Choroid plexus epithelial cell (primary cell): ENCODE results near the gene CSN2.
A peak's percentile ranks its signal among the peaks of the same experiment; 100 is the strongest.
"Not testable (repeated sequence)": the region's sequence is repeated elsewhere in the genome, so short reads cannot be mapped to it uniquely, and the experiment has no call there.

ENCODE experiments used
- DNase-seq: peaks from one replicate; pipeline ENCODE4 v3.0.0-alpha.2; 2010; ENCODE audit warnings: low read depth
- H3K4me3 ChIP-seq: 2 replicates; pipeline ENCODE4 v1.5.1; 2011; ENCODE audit warnings: low read depth, mild to moderate bottlenecking, control low read depth, low read length, moderate library complexity
- CTCF ChIP-seq: conservative IDR thresholded peaks from 2 replicates; pipeline ENCODE4 v1.5.1; 2011; ENCODE audit warnings: low read depth, mild to moderate bottlenecking, control low read depth, inconsistent platforms, low read length, moderate library complexity

Gene CSN2

GRCh38 chr4:69951602-69952001, 13.9 kb downstream of the CSN2 start:
- TF ChIP-seq CTCF = no peak

DNA sequence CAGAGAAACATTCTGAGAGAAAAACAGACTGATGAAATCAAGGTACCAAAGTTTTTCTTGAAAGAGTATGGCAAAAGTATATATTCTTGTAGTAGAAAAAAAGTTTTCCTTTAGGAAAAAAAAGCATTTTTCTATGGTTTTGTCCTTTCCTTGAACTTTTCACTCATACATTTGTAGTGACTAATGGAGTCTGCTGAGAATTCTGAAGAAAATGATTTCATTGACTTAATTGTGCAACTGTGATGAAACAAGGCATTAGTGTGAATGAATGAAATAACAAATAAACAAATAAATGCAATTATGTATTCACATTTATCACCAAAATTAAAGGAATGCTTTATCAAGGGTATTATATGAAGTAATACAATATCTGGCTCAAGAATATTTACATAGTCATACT, 29.0 kb downstream of the CSN2 start:
- DNase-seq = peak; percentile 71
- H3K4me3 ChIP-seq = no peak overlapping the region
- TF ChIP-seq CTCF = no peak

More at GRCh38 chr4:69951602-69952001, 13.9 kb downstream of the CSN2 start:
- no peak overlapping the region for H3K4me3 ChIP-seq
- peak; percentile 63 for DNase-seq

DNA sequence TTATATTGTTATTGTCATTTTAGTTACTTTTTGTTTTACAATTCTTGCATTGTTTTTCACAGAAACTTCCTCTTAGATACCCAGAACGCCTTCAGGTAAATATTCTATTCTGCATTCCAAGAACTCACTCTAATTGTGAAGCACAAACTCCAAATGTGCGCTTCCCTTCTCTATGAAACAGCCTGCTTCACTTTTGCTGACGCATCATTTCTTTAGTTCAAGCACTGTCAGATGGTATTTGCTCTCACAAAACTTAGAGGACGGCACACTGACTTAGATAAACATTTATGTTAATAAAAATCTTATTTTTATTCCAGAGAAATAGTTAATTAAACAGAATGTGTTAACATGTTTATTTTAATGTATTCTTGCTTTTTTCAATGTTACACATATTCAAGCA, 31.4 kb downstream of the CSN2 start:
- peak; percentile 25 for DNase-seq
- H3K4me3 ChIP-seq = no peak overlapping the region
- TF ChIP-seq CTCF = no peak

DNA sequence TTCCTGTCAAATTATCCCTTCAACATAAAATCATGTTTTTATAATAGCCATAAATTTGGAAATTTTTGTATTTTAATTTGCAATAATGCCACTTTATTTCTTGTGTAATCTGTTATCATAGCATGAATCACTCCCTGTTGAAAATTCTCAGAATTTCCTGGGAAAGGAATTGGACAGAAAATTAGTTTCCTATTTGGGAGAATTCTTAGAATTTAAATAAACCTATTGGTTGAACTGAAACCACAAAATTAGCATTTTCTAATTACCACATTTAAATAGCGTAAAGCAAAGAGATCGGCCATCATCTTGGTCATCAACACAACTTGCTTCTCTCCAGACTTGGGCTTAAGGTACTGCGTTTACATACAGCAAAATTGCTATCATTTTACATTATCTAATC, 34.8 kb downstream of the CSN2 start, which contains the start of gene CSN1S1:
TSS of gene CSN1S1 (plus strand) at position 301 of the 400 bp plus-strand sequence. CDS start 1,488 bp downstream, outside the sequence.
- H3K4me3 ChIP-seq = no peak within 1 kb of the TSS
- DNase-seq = no peak
- TF ChIP-seq CTCF = no peak

GRCh38 chr4:69923782-69924410, 41.6 kb downstream of the CSN2 start:
- DNase-seq = not testable (repeated sequence)

DNA sequence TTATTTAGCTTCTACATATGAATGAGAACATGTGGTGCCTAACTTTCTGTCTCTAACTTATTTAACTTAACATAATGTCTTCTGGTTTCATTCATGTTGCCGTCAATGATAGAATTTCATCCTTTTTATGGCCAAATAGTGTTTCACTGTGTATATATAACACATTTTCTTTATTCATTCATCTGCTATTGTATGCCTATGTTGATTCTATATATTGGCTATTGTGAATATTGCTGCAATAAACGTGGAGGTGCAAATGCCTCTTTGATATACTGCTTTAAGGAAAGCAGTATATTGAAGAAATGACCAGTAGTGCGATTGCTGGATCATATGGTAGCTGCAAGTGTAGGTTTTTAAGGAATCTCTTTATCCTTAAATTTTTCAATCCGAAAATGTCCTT, 44.7 kb downstream of the CSN2 start:
- no peak overlapping the region for H3K4me3 ChIP-seq
- no peak for TF ChIP-seq CTCF

More at GRCh38 chr4:69923782-69924410, 41.6 kb downstream of the CSN2 start:
- not testable (repeated sequence) for H3K4me3 ChIP-seq

DNA sequence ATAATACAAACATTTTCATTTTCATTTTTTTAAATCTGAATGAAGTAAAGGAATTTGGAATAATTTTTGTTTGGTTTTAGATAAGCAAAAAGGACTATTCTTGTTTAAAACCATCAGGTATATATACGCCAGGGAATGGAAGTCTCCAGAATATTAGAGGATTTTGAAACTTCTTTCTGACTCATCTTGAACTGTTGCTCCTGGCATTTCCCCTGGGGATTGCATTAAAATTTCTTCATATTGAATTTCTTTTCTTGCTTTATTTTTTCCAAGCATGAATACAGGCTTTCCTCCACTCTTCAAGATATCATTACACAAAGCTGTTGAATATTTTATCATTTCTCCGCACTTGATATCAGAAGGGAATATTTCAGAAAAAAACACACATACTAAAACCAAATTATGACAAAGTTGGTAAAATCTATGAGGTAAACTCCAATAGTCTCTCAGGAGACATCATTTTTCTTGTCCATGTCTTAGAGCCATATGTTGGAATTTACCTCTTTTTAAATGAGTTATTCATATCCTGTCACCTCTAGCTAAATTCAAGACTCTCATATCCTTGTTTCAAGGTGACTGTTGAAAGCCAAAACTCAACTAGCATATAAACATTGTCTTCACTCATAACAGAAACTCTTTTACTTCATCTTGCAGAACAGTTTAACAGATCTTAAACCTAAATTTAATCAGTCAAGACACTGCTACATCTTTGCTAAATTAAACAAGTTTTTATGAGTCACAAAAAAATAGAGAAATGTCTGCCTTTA, 55.3 kb downstream of the CSN2 start:
- no peak for TF ChIP-seq CTCF
- DNase-seq = peak; percentile 93

More for the DNA sequence above, 44.7 kb downstream of the CSN2 start:
- no peak for DNase-seq

More for the DNA sequence above, 55.3 kb downstream of the CSN2 start:
- no peak overlapping the region for H3K4me3 ChIP-seq
